Measurements from ENCODE around the gene HMGCS2. TPM values are rescaled to one million over a fixed set of nuclear protein-coding genes. Genes with fewer than 3 reads are reported as not detected.
"Not testable (repeated sequence)": the region's sequence is repeated elsewhere in the genome, so short reads cannot be mapped to it uniquely, and the experiment has no call there.

The HMGCS2 gene
- total and polyA plus RNA-seq, 5 experiments from 2014 or later, result not detected

DNA sequence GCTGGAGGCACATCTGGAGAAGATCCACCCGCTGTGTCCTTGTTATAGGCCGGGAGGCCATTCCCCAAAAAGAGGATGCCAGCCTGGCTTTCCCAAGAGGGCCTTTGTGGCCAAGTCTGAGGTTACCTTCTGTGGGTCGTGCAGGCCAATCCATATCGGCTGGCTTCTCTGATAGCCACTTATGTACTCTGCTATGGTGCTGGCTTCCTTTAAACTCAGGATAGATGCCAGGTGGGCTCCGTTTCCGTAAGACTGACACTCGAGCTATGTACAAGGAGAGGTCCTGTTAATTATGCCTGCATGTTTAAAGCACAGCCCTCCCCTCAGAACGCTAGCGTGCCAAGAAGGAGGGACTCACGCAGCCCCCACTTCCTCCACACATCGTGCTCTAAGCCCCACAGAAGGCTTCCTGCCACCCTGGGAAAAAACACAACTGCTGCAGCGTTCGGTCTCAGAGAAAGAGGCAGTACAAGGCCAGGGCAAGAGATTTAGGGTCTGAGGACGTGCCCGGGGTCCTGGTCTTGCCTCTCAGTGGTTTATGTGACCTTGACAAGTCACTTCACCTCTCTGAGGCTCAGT, 31.0 kb upstream of the HMGCS2 start:
- POLR2A ChIA-PET, result interaction anchor here (2.0 kb wide), 1 partner anchor 9 kb away, joined by 11 read pairs; no protein-coding TSS in a partner anchor
- peak overlapping the region; percentile 62 to 87 (median 80) for H3K4me3 Mint-ChIP-seq
- H3K36me3 Mint-ChIP-seq, result peaks cover 0 to 20% (median 6%) of the 10 kb centered on the region in 3 donors
- H3K27me3 Mint-ChIP-seq, result no peaks in the 10 kb centered on the region
- DNase-seq (peak in 9 of 10 donors; percentile 4 to 71 (median 48)), ATAC-seq (peak; percentile 82 to 91)
- peak overlapping the region; percentile 84 to 97 (median 94) for H3K27ac Mint-ChIP-seq
- peaks cover 19 to 47% (median 32%) of the 10 kb centered on the region in 4 donors for H3K4me1 Mint-ChIP-seq
- no peaks in the 10 kb centered on the region for H3K9me3 Mint-ChIP-seq

DNA sequence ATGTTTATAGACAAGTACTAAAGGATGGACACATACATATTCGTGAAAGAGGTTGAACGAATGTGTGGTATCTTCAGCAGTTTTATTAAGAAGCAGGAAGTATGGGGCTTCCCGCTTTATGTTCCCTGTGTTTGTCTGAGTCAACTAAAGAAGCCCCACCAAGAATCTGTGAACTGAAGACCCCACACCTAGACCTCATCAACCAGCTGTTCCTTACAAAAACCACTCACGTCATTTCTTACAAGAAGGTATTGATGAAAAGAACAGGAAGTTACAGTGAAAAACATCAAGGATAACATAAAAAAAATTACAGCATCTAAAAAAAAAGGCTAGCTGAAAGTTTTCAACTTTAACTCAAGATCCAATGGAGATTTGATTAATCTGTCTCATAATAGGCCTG, 30.3 kb upstream of the HMGCS2 start:
- peaks cover 0 to 27% (median 9%) of the 10 kb centered on the region in 3 donors for H3K36me3 Mint-ChIP-seq
- POLR2A ChIA-PET, result interaction anchor here (0.6 to 2.0 kb wide), 2 partner anchors 10 to 33 kb away, joined by 3 to 11 read pairs; no protein-coding TSS in a partner anchor
- ATAC-seq (peak; percentile 38 to 69), DNase-seq (peak in 6 of 10 donors; percentile 1 to 53 (median 24))
- peak overlapping the region; percentile 84 to 97 (median 94) for H3K27ac Mint-ChIP-seq
- no peaks in the 10 kb centered on the region for H3K27me3 Mint-ChIP-seq
- peak overlapping the region; percentile 62 to 87 (median 80) for H3K4me3 Mint-ChIP-seq
- peaks cover 19 to 47% (median 32%) of the 10 kb centered on the region in 4 donors for H3K4me1 Mint-ChIP-seq
- H3K9me3 Mint-ChIP-seq, result no peaks in the 10 kb centered on the region

DNA sequence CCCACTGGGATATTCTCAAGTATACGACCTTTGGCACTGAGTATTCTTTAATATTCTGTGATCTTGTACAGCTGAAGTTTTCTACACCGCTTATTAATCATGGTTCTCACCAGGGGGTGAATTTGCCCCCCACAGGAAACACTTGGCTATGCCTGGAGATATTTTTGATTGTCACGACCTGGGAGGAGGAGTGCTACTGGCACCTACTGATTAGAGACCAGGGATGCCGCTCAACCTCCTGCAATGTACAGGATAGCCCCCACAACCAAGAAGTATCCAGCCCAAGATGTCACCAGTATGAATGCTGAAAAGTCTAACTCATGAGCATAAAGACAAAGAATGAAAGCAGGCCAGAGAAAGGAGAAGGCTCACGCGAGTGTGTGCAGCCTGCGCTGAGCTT, 28.9 kb upstream of the HMGCS2 start:
- POLR2A ChIA-PET, result no interaction called here
- H3K27ac Mint-ChIP-seq, result peak overlapping the region; percentile 22 to 97 (median 90)

DNA sequence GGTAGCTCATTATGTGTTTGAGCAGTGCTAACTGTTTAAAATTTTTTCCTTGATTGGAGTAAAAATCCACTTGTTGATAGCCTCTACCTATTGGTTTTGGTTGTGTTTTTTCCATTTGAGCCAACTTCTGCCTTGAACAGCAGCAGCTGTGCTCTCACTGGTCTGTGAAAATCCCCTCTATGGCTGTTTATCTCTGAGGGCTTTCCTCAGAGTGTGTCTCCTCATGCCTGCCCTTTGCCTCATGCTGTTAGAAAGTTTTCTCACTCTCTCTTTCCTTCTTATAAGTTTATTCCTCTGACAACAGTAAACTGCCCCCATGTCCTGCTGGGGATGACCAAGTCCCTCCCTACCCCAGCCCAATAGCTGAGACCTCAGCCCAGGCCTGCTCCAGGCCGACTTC, 28.5 kb upstream of the HMGCS2 start:
- Mint-ChIP-seq H3K4me3 (peak overlapping the region in 1 of 10 donors; percentile 28), H3K27me3 (no peaks in the 10 kb centered on the region), H3K36me3 (peaks cover 0 to 40% (median 19%) of the 10 kb centered on the region in 3 donors), H3K9me3 (no peaks in the 10 kb centered on the region), H3K27ac (peak overlapping the region; percentile 3 to 97 (median 90)), H3K4me1 (peaks cover 19 to 47% (median 32%) of the 10 kb centered on the region in 4 donors)
- ATAC-seq (no peak), DNase-seq (no peak)
- POLR2A ChIA-PET, result no interaction called here

More for the DNA sequence above, 28.9 kb upstream of the HMGCS2 start:
- peaks cover 0 to 40% (median 19%) of the 10 kb centered on the region in 3 donors for H3K36me3 Mint-ChIP-seq
- peaks cover 19 to 47% (median 32%) of the 10 kb centered on the region in 4 donors for H3K4me1 Mint-ChIP-seq
- H3K27me3 Mint-ChIP-seq, result no peaks in the 10 kb centered on the region
- peak overlapping the region in 7 of 10 donors; percentile 4 to 77 (median 24) for H3K4me3 Mint-ChIP-seq
- ATAC-seq (no peak), DNase-seq (no peak)
- H3K9me3 Mint-ChIP-seq, result no peaks in the 10 kb centered on the region

DNA sequence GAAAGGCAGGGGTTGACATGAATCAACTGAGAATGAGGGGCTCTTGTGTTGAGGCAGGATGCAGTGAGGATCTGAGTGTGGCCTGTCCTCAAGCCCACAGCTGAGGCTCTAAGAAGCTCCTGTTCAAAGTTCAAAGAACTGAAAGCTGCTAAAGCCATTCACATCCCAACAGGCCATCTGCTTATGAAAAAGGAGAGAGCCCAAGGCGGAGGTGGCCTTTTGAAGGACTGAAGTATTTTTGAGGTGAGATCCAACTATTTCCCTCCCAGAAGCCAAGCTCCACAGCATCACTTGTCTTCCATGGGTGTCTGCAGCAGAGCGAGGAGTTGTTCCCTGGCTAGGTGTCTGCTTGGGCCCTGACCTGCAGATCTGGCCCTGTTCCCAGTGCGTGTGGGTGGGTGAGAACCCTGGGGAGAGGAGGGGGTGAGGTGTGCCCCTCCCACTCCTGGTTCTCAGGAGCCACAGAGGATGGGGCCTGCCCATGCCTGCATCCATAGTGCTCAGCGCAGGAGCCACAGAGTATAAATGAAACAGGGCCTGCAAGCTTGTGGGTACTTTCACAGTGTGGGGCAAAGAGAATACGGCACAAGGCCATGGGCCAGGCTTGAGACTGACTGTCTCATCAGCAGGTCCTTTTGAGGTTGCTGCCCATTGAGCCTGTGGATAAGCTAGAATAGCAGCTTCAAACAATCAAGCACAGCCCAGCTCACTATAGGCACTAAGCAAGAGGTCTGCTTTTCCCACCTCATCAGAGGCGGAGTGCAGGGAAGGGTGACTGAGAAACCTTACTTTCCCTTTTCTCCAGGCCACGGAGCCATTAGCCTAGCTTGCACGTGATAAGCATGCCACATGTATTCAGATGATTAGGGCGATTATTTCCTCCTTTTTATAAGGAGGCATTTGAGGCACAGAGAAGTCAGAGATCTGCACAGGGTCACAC, 26.8 kb upstream of the HMGCS2 start:
- no peak for ATAC-seq
- peak overlapping the region in 7 of 10 donors; percentile 8 to 97 (median 25) for H3K27ac Mint-ChIP-seq

DNA sequence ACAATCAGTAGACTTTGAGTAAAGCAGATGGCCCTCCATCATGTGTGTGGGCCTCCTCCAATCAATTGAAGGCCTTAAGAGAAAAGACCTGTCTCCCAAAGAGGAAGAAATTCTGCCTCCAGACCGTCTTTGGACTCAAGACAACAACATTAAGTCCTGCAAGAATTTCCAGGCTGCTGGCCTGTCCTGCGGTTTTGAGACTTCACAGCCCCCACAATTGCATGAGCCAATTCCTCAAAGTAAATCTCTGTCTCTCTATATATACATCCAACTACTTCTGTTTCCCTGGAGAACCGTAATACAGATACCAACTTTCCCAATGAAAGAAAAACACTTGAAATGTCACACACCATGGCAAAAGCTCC, 26.2 kb upstream of the HMGCS2 start:
- peak overlapping the region in 4 of 10 donors; percentile 8 to 97 (median 66) for H3K27ac Mint-ChIP-seq
- no peaks in the 10 kb centered on the region for H3K9me3 Mint-ChIP-seq
- H3K4me3 Mint-ChIP-seq, result no peak overlapping the region
- DNase-seq (no peak), ATAC-seq (no peak)
- POLR2A ChIA-PET, result no interaction called here
- peaks cover 14 to 36% (median 24%) of the 10 kb centered on the region in 4 donors for H3K4me1 Mint-ChIP-seq
- H3K36me3 Mint-ChIP-seq, result peaks cover 0 to 40% (median 19%) of the 10 kb centered on the region in 3 donors
- H3K27me3 Mint-ChIP-seq, result peaks cover 0 to 12% (median 0%) of the 10 kb centered on the region in 5 donors

More for the DNA sequence above, 26.8 kb upstream of the HMGCS2 start:
- POLR2A ChIA-PET, result interaction anchor here (0.6 kb wide), 1 partner anchor 669 kb away, joined by 3 read pairs; no protein-coding TSS in a partner anchor
- Mint-ChIP-seq H3K27me3 (peaks cover 0 to 6% (median 0%) of the 10 kb centered on the region in 5 donors), H3K9me3 (no peaks in the 10 kb centered on the region), H3K4me3 (no peak overlapping the region), H3K4me1 (peaks cover 19 to 43% (median 29%) of the 10 kb centered on the region in 4 donors), H3K36me3 (peaks cover 0 to 40% (median 19%) of the 10 kb centered on the region in 3 donors)
- no peak for DNase-seq

DNA sequence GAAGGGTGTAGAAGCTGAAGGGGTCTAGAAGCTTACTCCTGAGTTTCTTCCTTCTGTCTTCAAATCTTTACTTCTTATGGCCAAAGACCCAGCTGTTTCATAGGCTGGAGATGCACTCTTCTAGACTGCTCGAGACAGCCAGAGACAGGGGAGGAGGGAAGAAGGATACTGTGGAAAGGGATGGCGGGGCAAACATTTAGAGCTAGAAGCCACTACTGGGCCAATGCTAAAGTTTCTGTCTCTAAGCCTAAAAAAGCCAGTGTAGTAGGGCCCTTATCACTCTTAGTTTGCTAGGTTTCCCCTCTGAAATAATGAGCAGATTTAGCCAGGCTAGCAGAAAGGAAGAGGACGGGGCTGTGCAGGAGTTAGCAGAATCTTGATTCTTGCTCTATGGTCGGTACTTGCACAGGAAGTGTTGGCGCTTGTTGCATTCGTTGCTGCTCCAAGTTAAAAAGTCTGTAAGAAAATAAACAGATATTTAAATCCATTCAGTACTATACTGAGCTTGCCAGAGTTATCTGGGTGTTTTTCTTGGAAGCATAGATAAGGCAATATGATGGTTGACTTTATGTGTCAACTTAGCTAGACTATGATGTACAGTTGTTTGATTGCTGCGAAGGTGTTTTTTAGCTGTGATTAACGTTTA, 25.6 kb upstream of the HMGCS2 start:
- no peak overlapping the region for H3K27ac Mint-ChIP-seq
- H3K36me3 Mint-ChIP-seq, result peaks cover 0 to 40% (median 19%) of the 10 kb centered on the region in 3 donors
- peaks cover 12 to 31% (median 21%) of the 10 kb centered on the region in 4 donors for H3K4me1 Mint-ChIP-seq
- POLR2A ChIA-PET, result no interaction called here
- peaks cover 0 to 14% (median 0%) of the 10 kb centered on the region in 5 donors for H3K27me3 Mint-ChIP-seq
- H3K9me3 Mint-ChIP-seq, result no peaks in the 10 kb centered on the region
- H3K4me3 Mint-ChIP-seq, result no peak overlapping the region
- DNase-seq, result no peak
- ATAC-seq, result no peak

DNA sequence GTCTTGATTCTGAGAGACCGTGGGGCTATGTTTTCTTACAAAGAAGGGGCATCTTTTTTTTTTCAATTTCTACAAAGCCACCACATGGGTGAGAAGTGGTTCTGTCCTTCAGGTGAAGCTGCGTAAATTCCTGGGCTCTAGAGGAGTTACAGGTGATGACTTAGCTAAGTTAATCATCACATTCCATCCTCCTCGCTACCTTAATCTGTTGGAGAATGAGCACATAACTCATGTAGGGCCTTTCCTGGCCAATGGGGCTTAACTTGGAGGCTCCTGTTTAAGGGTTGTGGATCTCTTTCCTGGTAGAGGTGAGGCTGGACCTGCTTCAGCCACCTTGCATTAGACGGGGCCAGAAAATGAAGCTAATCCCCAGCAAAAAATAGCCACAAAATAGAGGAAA, 22.7 kb upstream of the HMGCS2 start:
- no peak overlapping the region for H3K4me3 Mint-ChIP-seq
- POLR2A ChIA-PET, result no interaction called here

DNA sequence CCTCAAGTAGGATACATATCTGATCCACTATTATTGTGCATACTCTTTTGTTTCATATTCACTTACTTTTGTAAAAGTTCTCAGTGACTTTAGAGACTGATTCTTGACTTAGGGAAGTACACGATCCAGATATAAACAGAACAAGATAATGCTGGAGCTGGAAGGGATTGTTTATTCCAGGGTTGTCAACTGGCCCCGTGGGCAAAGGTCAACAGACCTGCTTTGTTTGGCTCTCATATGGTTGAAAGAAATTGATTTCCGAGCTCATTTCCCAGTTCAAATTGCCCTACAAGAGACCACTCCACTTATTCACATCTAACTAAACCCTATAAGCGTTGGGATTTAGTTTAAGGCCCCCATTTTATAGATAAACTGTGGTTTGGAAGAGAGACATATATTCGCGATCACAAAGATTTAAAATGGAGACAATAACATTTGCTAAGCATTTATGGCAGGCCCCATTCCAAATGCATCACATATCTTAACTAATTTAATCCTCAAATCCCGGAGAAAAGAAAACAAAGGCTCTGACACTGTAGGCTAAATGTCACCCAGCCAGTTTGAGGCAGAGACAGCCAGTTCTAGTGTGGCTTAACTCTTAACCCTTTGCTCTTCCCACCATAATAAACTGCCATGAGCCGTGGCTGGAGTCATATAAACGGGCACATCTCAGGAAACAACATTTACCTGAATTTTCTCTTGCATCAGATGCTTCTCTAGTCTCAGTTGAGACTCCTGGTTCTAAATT, 21.9 kb upstream of the HMGCS2 start:
- peaks cover 0 to 14% (median 0%) of the 10 kb centered on the region in 5 donors for H3K27me3 Mint-ChIP-seq
- ATAC-seq (no peak), DNase-seq (no peak)
- H3K4me3 Mint-ChIP-seq, result no peak overlapping the region
- H3K4me1 Mint-ChIP-seq, result peaks cover 0 to 7% (median 2%) of the 10 kb centered on the region in 4 donors
- H3K9me3 Mint-ChIP-seq, result no peaks in the 10 kb centered on the region
- H3K27ac Mint-ChIP-seq, result no peak overlapping the region
- peaks cover 0 to 30% (median 19%) of the 10 kb centered on the region in 3 donors for H3K36me3 Mint-ChIP-seq
- POLR2A ChIA-PET, result no interaction called here

More for the DNA sequence above, 22.7 kb upstream of the HMGCS2 start:
- Mint-ChIP-seq H3K36me3 (peaks cover 0 to 35% (median 19%) of the 10 kb centered on the region in 3 donors), H3K9me3 (no peaks in the 10 kb centered on the region), H3K27ac (no peak overlapping the region), H3K27me3 (peaks cover 0 to 14% (median 0%) of the 10 kb centered on the region in 5 donors), H3K4me1 (peaks cover 0 to 10% (median 4%) of the 10 kb centered on the region in 4 donors)
- no peak for DNase-seq
- no peak for ATAC-seq

DNA sequence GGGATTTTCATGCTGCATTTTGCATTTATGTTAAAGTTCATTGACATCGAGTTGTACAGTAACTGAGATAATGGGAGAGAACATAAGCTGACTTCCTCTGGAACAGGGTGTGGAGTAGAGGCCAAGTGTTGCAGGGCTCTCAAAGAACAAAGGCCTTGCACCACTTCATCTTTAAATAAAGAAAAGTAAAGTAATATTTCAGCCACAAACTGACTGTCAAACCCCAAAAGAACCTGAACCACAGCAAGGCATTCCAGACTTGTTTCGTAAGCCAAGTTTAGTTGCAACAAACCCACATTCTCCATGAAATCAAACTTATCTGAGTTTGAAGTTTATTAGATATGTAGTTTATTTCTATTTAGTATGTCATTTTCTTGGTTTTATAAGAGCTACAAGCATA, 19.1 kb upstream of the HMGCS2 start:
- no peak overlapping the region for H3K27ac Mint-ChIP-seq
- no peak overlapping the region for H3K4me3 Mint-ChIP-seq
- no peak for ATAC-seq
- no peaks in the 10 kb centered on the region for H3K4me1 Mint-ChIP-seq
- no peak for DNase-seq
- peaks cover 0 to 14% (median 0%) of the 10 kb centered on the region in 5 donors for H3K27me3 Mint-ChIP-seq
- H3K9me3 Mint-ChIP-seq, result no peaks in the 10 kb centered on the region
- POLR2A ChIA-PET, result interaction anchor here (0.6 kb wide), 1 partner anchor 27 kb away, joined by 3 read pairs; no protein-coding TSS in a partner anchor
- H3K36me3 Mint-ChIP-seq, result peaks cover 0 to 1% (median 0%) of the 10 kb centered on the region in 3 donors

DNA sequence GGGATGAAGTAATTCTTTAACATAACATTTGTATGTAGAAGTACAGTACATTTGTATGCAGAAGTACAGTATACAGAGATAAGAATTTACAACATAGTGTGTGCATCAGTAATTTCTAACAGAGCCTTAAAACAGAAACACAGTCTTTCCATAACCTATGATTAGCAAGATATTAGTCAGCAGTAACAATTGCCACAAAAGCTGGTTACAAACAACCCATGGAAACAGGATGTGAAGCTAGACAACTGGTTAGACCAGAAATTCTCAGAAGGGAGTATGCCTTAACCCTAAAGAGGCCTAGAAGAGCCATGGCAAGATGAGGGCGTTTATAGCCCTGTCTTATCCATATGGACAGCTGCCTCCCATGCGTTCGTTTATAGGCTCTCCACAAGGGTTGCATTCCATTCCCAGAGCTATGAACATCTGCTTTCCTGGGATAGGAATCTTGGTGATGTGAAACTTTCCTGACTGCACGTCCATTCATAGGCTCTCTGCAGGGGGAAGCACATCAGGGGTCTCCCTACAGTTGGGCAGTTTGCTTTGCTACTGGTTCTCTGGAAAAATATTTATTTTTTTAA, 17.9 kb upstream of the HMGCS2 start:
- H3K27ac Mint-ChIP-seq, H3K4me1 Mint-ChIP-seq, ATAC-seq, DNase-seq, H3K36me3 Mint-ChIP-seq, H3K9me3 Mint-ChIP-seq, POLR2A ChIA-PET, H3K4me3 Mint-ChIP-seq: not testable (repeated sequence)
- H3K27me3 Mint-ChIP-seq, result peaks cover 0 to 14% (median under 1%) of the 10 kb centered on the region in 5 donors

Measured in naive thymus-derived CD8-positive, alpha-beta T cell (primary cell).